GM12892 (cell line): Measurements from ENCODE around the gene TNNT1.
A peak's percentile ranks its signal among the peaks of the same experiment; 100 is the strongest.

ENCODE experiments used
- DNase-seq: peaks from one replicate; pipeline ENCODE4 v3.0.0; 2011; ENCODE audit not compliant: insufficient read length
- FAIRE-seq: peaks from 2 replicates; lab custom pipeline; 2011; peaks lifted over from hg19 to GRCh38; lab: Jason Lieb, UNC
- POLR2A ChIP-seq: IDR thresholded peaks from 2 replicates; pipeline ENCODE4 v1.6.1; 2011; ENCODE audit warnings: low read depth, low read length, control low read depth
- POLR2AphosphoS5 ChIP-seq: IDR thresholded peaks from 2 replicates; pipeline ENCODE4 v1.6.1; 2011; ENCODE audit warnings: low read depth, low read length, control low read depth
- TAF1 ChIP-seq: IDR thresholded peaks from 2 replicates; pipeline ENCODE4 v1.6.1; 2011; ENCODE audit warnings: low read depth, mild to moderate bottlenecking, control low read depth, low read length, borderline replicate concordance

Gene TNNT1

GRCh38 chr19:55132453-55133129 lies 16.4 kb downstream of the TNNT1 start:
- TF ChIP-seq TAF1 (no peak), POLR2AphosphoS5 (no peak), POLR2A (no peak)
- FAIRE-seq: no peak
- DNase-seq: no peak

DNA sequence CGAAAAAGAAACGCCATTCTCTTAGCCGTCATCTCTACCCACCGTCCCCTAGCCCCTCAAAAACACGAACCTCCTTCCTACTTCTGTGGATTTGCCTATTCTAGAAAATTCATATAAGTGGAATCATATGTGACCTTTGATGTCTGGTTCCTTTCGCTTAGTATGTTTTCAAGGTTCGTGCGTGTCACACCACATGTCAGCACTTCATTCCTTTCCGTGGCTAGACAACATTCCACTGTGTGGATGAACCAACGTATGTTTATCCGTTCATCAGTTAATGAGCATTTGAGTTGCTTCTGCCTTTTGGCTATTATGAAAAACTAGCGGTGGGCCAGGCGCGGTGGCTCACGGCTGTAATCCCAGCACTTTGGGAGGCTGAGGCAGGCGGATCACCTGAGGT lies 17.6 kb downstream of the TNNT1 start:
- no peak for DNase-seq
- TF ChIP-seq POLR2A (no peak), TAF1 (no peak), POLR2AphosphoS5 (no peak)
- no peak for FAIRE-seq

DNA sequence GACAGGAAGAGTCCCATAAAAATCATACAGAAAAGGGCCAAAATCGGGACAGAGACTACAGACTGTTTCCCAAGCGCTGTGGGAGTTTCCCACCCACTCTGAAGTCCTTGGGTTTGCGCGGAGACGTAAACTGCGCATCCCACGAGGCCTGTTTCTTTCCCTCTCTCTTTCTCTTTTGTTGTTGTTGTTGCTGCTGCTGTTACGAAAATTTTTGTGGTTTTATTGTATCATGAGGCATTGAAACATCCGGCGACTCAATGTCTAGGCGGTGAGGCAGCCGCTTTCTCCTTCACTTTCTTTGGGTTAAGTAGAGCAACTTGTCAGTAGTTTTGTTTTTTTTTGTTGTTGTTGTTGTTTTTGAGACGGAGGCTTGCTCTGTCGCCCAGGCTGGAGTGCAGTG lies 30.0 kb downstream of the TNNT1 start:
- DNase-seq (no peak), FAIRE-seq (no peak)

GRCh38 chr19:55118401-55118991 lies 30.5 kb downstream of the TNNT1 start:
- TF ChIP-seq TAF1 (no peak), POLR2A (no peak), POLR2AphosphoS5 (no peak)
- FAIRE-seq (no peak), DNase-seq (no peak)

More for the DNA sequence above, 30.0 kb downstream of the TNNT1 start:
- TF ChIP-seq TAF1 (no peak), POLR2AphosphoS5 (no peak), POLR2A (no peak)

GRCh38 chr19:55117663-55118391 lies 31.2 kb downstream of the TNNT1 start:
- peak; percentile 33; the same call in 1 of the 2 replicates for TF ChIP-seq POLR2AphosphoS5
- TF ChIP-seq POLR2A: peak; percentile 55
- TF ChIP-seq TAF1: no peak
- FAIRE-seq (peak; percentile 89), DNase-seq (peak; percentile 99)

DNA sequence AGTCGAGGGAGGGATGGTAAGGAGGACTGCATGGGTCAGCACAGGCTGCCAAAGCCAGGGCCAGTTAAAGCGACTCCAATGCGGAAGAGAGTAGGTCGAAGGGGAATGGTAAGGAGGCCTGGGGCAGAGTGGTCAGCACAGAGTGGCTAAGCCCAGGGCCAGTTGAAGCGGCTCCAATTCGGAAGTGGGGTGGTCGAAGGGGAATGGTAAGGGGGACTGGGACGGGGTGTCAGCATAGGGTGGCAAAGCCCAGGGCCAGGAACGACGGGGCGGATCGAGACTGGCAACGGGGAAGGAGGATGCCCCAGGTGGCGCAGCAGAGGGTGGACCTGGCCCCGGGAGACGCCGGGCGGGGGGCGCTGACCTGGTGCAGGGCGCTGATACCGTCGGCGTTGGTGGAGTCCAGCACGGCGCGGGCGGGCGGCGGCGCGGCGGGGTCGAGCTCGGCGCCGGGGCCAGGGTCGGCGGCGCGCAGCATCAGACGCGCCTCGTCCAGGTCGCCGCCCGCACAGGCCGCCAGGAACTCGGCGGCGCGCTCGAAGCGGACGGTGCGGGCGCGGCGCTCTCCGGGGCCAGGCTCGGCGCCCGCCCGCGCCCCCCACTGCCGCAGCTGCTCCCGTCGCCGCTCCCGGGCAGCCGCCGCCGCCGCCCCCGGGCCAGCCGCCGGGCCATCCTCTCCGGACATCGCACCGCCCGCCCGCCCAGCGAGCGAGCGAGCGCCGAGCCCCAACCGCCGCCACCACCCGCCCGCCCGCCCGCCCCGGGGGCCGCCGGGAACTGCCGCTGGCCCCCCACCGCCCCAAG lies 31.9 kb downstream of the TNNT1 start, which contains the start of gene PPP1R12C:
TSS of gene PPP1R12C (minus strand) at position 779 of the 804 bp plus-strand sequence. CDS start at position 685, 94 bp downstream.
- no peak for FAIRE-seq
- no peak for TF ChIP-seq POLR2AphosphoS5
- TF ChIP-seq POLR2A: no peak
- no peak for TF ChIP-seq TAF1
- no peak for DNase-seq

DNA sequence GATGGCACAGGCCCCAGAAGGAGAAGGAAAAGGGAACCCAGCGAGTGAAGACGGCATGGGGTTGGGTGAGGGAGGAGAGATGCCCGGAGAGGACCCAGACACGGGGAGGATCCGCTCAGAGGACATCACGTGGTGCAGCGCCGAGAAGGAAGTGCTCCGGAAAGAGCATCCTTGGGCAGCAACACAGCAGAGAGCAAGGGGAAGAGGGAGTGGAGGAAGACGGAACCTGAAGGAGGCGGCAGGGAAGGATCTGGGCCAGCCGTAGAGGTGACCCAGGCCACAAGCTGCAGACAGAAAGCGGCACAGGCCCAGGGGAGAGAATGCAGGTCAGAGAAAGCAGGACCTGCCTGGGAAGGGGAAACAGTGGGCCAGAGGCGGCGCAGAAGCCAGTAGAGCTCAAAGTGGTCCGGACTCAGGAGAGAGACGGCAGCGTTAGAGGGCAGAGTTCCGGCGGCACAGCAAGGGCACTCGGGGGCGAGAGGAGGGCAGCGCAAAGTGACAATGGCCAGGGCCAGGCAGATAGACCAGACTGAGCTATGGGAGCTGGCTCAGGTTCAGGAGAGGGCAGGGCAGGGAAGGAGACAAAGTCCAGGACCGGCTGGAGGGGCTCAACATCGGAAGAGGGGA lies 32.7 kb downstream of the TNNT1 start:
- DNase-seq (no peak), FAIRE-seq (peak; percentile 82)
- TF ChIP-seq TAF1 (no peak), POLR2A (peak; percentile 43; the same call in 1 of the 2 replicates), POLR2AphosphoS5 (0 out of 2 replicates have a peak, but pooled peaks have one; percentile 28)

GRCh38 chr19:55115446-55116065 lies 33.5 kb downstream of the TNNT1 start:
- no peak for FAIRE-seq
- DNase-seq: no peak
- no peak for TF ChIP-seq TAF1
- TF ChIP-seq POLR2A: no peak
- no peak for TF ChIP-seq POLR2AphosphoS5

- TF ChIP-seq POLR2A: no peak
- DNase-seq (no peak), FAIRE-seq (no peak)
These were observed 34.4 kb downstream of the TNNT1 start for GRCh38 chr19:55114566-55115145.

GRCh38 chr19:55113570-55114039 lies 35.4 kb downstream of the TNNT1 start:
- no peak for TF ChIP-seq TAF1
- no peak for TF ChIP-seq POLR2AphosphoS5
- TF ChIP-seq POLR2A: no peak
- DNase-seq (peak; percentile 36), FAIRE-seq (no peak)
